Measurements from ENCODE around the gene CREBBP. TPM values are rescaled to one million over a fixed set of nuclear protein-coding genes. Genes with fewer than 3 reads are reported as not detected.
A peak's percentile ranks its signal among the peaks of the same experiment; 100 is the strongest.

Gene CREBBP
- total RNA-seq, 2 donors from 2014 or later = 82.2 to 143 TPM

DNA sequence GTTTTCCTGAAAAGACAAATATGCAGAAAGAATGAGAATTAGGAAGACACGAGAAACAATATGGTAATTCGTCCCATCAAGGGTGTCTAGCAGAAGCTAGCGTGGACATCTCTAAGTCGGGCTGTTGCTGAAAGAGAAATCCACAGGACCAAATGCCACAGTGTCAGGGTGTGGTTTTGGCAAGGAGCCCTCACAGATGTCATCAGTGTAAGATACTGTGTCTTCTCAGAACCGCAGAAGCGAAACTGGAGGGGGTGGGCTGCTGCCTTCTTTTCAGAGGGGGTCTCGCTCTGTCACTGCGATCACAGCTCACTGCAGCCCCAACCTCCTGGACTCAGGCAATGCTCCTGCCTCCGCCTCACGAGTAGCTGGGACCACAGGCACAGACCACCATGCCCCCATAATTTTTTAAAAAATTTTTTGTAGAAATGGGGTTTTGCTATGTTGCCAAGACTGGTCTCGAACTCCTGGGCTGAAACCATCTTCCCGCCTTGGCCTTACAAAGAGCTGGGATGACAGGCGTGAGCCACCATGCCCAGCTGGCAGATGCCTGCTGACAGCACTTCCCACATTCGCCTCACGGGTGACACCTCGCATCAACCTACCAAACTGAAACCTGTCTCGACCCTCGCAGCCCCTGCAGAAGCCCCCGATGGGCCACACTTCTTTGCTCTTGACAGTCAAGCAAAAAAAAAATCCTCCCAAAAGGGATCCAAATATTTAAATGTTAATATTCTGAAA lies 189.4 kb downstream of the CREBBP start:
- no peak for TF ChIP-seq POLR2A (IDR thresholded peaks at IDR 0.05)
- no peak for TF ChIP-seq POLR2AphosphoS5 (IDR thresholded peaks at IDR 0.05)
- TF ChIP-seq, protein P1, sequence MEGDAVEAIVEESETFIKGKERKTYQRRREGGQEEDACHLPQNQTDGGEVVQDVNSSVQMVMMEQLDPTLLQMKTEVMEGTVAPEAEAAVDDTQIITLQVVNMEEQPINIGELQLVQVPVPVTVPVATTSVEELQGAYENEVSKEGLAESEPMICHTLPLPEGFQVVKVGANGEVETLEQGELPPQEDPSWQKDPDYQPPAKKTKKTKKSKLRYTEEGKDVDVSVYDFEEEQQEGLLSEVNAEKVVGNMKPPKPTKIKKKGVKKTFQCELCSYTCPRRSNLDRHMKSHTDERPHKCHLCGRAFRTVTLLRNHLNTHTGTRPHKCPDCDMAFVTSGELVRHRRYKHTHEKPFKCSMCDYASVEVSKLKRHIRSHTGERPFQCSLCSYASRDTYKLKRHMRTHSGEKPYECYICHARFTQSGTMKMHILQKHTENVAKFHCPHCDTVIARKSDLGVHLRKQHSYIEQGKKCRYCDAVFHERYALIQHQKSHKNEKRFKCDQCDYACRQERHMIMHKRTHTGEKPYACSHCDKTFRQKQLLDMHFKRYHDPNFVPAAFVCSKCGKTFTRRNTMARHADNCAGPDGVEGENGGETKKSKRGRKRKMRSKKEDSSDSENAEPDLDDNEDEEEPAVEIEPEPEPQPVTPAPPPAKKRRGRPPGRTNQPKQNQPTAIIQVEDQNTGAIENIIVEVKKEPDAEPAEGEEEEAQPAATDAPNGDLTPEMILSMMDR (IDR thresholded peaks at IDR 0.05) = no peak
- H3K27me3 ChIP-seq (replicated peaks; ENCODE audit: insufficient read depth) = no peaks in the 10 kb centered on the region
- H3K27ac ChIP-seq = no peak overlapping the region
- no peak for DNase-seq (ENCODE audit: low spot score)
- no peaks in the 10 kb centered on the region for H3K9me3 ChIP-seq
- H3K36me3 ChIP-seq = no peaks in the 10 kb centered on the region
- no peak overlapping the region for H3K4me3 ChIP-seq
- intact Hi-C loops (cut with DNase I) = loop anchor here (1.0 to 10.0 kb wide), 2 partner anchors 188 to 264 kb away; no protein-coding TSS in a partner anchor
- H3K4me1 ChIP-seq (replicated peaks) = peaks cover 4% of the 10 kb centered on the region
- 79% methylated on average over 19 of the region's 19 CpGs for WGBS

- H3K27ac ChIP-seq = peak overlapping the region in 1 of 2 donors; percentile 36
- no peak for TF ChIP-seq POLR2A (IDR thresholded peaks at IDR 0.05)
- peak; percentile 86 for TF ChIP-seq POLR2AphosphoS5 (IDR thresholded peaks at IDR 0.05)
- TF ChIP-seq, protein P1 (IDR thresholded peaks at IDR 0.05) = peak; percentile 81 to 95 (median 92)
- intact Hi-C loops (cut with DNase I) = loop anchor here (1.0 to 10.0 kb wide), 2 partner anchors 189 to 264 kb away; no protein-coding TSS in a partner anchor
These were observed 190.0 kb downstream of the CREBBP start for GRCh38 chr16:3690470-3690928.

GRCh38 chr16:3689731-3690130 lies 190.8 kb downstream of the CREBBP start:
- intact Hi-C loops (cut with DNase I) = loop anchor here (1.0 to 10.0 kb wide), 2 partner anchors 190 to 265 kb away; no protein-coding TSS in a partner anchor
- no peaks in the 10 kb centered on the region for H3K36me3 ChIP-seq
- no peak overlapping the region for H3K4me3 ChIP-seq
- H3K4me1 ChIP-seq (replicated peaks) = peaks cover 4% of the 10 kb centered on the region
- no peaks in the 10 kb centered on the region for H3K9me3 ChIP-seq
- 92% methylated on average over 7 of the region's 7 CpGs for WGBS
- no peak for DNase-seq (ENCODE audit: low spot score)
- no peak for TF ChIP-seq POLR2AphosphoS5 (IDR thresholded peaks at IDR 0.05)
- TF ChIP-seq POLR2A (IDR thresholded peaks at IDR 0.05) = no peak
- TF ChIP-seq, protein P1 (IDR thresholded peaks at IDR 0.05) = no peak
- no peak overlapping the region for H3K27ac ChIP-seq
- H3K27me3 ChIP-seq (replicated peaks; ENCODE audit: insufficient read depth) = no peaks in the 10 kb centered on the region

More at GRCh38 chr16:3690470-3690928, 190.0 kb downstream of the CREBBP start:
- no peaks in the 10 kb centered on the region for H3K36me3 ChIP-seq
- peak; percentile 84 for DNase-seq (ENCODE audit: low spot score)
- peaks cover 4% of the 10 kb centered on the region for H3K4me1 ChIP-seq (replicated peaks)
- no peaks in the 10 kb centered on the region for H3K9me3 ChIP-seq
- H3K27me3 ChIP-seq (replicated peaks; ENCODE audit: insufficient read depth) = no peaks in the 10 kb centered on the region
- H3K4me3 ChIP-seq = peak overlapping the region; percentile 5 to 19
- 23% methylated on average over 18 of the region's 18 CpGs for WGBS

DNA sequence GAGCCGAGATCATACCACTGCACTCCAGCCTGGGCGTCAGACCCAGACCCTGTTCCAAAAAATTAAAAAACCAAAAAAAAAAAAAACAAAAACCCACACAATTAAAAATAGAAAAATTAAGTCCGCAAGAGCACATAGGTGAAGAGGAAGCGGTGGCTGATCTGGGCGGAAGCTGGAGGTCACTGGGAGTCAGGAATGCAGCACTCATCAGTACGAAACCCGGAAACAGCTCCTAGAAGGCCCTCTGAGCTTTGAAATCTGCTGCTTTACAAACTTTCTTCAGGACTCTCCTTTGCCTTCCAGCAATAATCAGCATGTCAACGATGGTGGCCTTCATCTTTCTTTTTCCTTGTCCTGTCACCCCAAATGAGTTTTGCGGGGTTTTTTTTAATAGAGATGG lies 192.7 kb downstream of the CREBBP start:
- H3K36me3 ChIP-seq = no peaks in the 10 kb centered on the region
- H3K27ac ChIP-seq = no peak overlapping the region
- H3K4me1 ChIP-seq (replicated peaks) = peaks cover 4% of the 10 kb centered on the region
- H3K4me3 ChIP-seq = no peak overlapping the region
- WGBS = 95% methylated on average over 9 of the region's 9 CpGs
- H3K9me3 ChIP-seq = no peaks in the 10 kb centered on the region
- intact Hi-C loops (cut with DNase I) = no loop called here
- TF ChIP-seq POLR2AphosphoS5 (IDR thresholded peaks at IDR 0.05) = no peak
- H3K27me3 ChIP-seq (replicated peaks; ENCODE audit: insufficient read depth) = no peaks in the 10 kb centered on the region
- DNase-seq (ENCODE audit: low spot score) = no peak

- no peaks in the 10 kb centered on the region for H3K27me3 ChIP-seq (replicated peaks; ENCODE audit: insufficient read depth)
- peaks cover 4% of the 10 kb centered on the region for H3K4me1 ChIP-seq (replicated peaks)
- H3K4me3 ChIP-seq = no peak overlapping the region
- H3K9me3 ChIP-seq = no peaks in the 10 kb centered on the region
- TF ChIP-seq POLR2A (IDR thresholded peaks at IDR 0.05) = no peak
- TF ChIP-seq POLR2AphosphoS5 (IDR thresholded peaks at IDR 0.05) = no peak
- TF ChIP-seq, protein P1 (IDR thresholded peaks at IDR 0.05) = no peak
- no peaks in the 10 kb centered on the region for H3K36me3 ChIP-seq
- WGBS = 84% methylated on average over 7 of the region's 7 CpGs
- no peak for DNase-seq (ENCODE audit: low spot score)
- H3K27ac ChIP-seq = no peak overlapping the region
- intact Hi-C loops (cut with DNase I) = no loop called here
These were observed 193.5 kb downstream of the CREBBP start for GRCh38 chr16:3687021-3687420.

All from prostate gland (tissue), 2 donors.